H1 (cell line): ENCODE data around the gene RPP25L. TPM values are rescaled to one million over a fixed set of nuclear protein-coding genes. Genes with fewer than 3 reads are reported as not detected.

Experiments used
- CBX5 ChIP-seq: fragments of 300-800, 300-1000 bp; sonication (generic); IDR thresholded peaks from 2 replicates; pipeline ENCODE4 v1.7.1; 2016; ENCODE audit warnings: antibody characterized with exemption, low read length, low read depth
- KDM1A ChIP-seq: fragments of 200-600, 300-600 bp; sonication (generic); IDR thresholded peaks from 2 replicates; pipeline ENCODE4 v1.7.1; 2016; ENCODE audit warnings: mild to moderate bottlenecking, low read length, borderline replicate concordance
- POLR2AphosphoS5 ChIP-seq: IDR thresholded peaks from 2 replicates; pipeline ENCODE4 v1.6.1; 2011; ENCODE audit warnings: low read depth, low read length
- SAP30 ChIP-seq: fragments of 300-600 bp; sonication (generic); IDR thresholded peaks from 2 replicates; pipeline ENCODE4 v1.7.1; 2012; ENCODE audit warnings: low read length, moderate library complexity, mild to moderate bottlenecking, inconsistent platforms; ENCODE audit not compliant: insufficient read depth, insufficient replicate concordance
- SIRT6 ChIP-seq: IDR thresholded peaks from one replicate; pipeline ENCODE4 v1.7.1; 2012; ENCODE audit warnings: low read length, inconsistent platforms
- SP2 ChIP-seq: IDR thresholded peaks from 2 replicates; pipeline ENCODE4 v1.6.1; 2012; ENCODE audit warnings: mild to moderate bottlenecking, low read length, inconsistent platforms
- SP4 ChIP-seq: IDR thresholded peaks from 2 replicates; pipeline ENCODE4 v1.6.1; 2012; ENCODE audit warnings: low read length, inconsistent platforms
- SUZ12 ChIP-seq: fragments of 200-600 bp; sonication (generic); IDR thresholded peaks from 2 replicates; pipeline ENCODE4 v1.6.1; 2012; ENCODE audit warnings: mild to moderate bottlenecking, inconsistent platforms, low read length, moderate library complexity, mixed read lengths
- polyA plus RNA-seq, 7 experiments: library from polyadenylated mRNA; depleted of rRNA in 3 of 7; stranded (reverse) in 5 of 7; unstranded in 2 of 7; fragments of >200 nt in 5 of 7; fragments of 200-250 nt in 2 of 7; gene quantifications; 1 replicate in 5 of 7; 2 replicates in 1 of 7; 4 replicates in 1 of 7; pipeline versions ENCODE4 v1.2.1 to v1.2.3, GENCODE V29; 2011 to 2013; ENCODE audit warnings: missing spikeins in 2 of 7, mixed read lengths in 2 of 7
- total RNA-seq: library from RNA; stranded (reverse); fragmentation: NEBNext Ultra II Directional; extraction: Animal tissue kit (Norgen Biotek cat#: 25700); gene quantifications from 2 replicates; pipeline ENCODE4 v1.2.1, GENCODE V29; 2021
- TF ChIP-seq, protein P1 (sequence below): fragments of 300-600 bp; sonication (generic); IDR thresholded peaks from 2 replicates; pipeline ENCODE4 v1.7.1; 2012; ENCODE audit warnings: low read length, moderate library complexity, mild to moderate bottlenecking, inconsistent platforms; ENCODE audit not compliant: insufficient replicate concordance

The RPP25L gene
- total and polyA plus RNA-seq, 2 of the 8 experiments (the other 6 are each of a cell fraction or from before 2014, with no cell fraction given): 21.6 to 75.0 TPM

DNA sequence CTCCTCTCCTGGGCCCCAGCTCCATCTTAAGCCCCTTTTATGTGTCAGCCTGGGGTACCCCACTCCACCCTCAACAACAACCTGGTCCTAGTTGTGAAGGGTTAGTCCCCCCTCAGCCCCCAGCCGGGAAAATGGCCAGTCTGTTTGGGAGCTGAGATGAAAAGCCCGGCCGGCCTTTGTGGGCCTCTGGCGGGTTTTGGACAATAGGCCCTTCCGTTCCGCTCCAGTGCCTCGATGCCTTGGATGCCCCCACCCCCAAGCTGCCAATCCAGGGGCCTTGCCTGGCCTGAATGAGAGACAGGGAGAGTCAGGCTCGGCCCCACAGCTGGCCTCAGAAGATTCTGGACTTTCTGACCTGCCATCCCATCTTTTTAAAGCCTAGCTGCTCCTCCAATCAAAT is 31.5 kb downstream of the RPP25L start (continued):
- TF ChIP-seq KDM1A (no peak), SP4 (no peak), SIRT6 (no peak), POLR2AphosphoS5 (no peak), CBX5 (no peak), SUZ12 (no peak), SAP30 (no peak), SP2 (no peak)
- TF ChIP-seq, protein P1, sequence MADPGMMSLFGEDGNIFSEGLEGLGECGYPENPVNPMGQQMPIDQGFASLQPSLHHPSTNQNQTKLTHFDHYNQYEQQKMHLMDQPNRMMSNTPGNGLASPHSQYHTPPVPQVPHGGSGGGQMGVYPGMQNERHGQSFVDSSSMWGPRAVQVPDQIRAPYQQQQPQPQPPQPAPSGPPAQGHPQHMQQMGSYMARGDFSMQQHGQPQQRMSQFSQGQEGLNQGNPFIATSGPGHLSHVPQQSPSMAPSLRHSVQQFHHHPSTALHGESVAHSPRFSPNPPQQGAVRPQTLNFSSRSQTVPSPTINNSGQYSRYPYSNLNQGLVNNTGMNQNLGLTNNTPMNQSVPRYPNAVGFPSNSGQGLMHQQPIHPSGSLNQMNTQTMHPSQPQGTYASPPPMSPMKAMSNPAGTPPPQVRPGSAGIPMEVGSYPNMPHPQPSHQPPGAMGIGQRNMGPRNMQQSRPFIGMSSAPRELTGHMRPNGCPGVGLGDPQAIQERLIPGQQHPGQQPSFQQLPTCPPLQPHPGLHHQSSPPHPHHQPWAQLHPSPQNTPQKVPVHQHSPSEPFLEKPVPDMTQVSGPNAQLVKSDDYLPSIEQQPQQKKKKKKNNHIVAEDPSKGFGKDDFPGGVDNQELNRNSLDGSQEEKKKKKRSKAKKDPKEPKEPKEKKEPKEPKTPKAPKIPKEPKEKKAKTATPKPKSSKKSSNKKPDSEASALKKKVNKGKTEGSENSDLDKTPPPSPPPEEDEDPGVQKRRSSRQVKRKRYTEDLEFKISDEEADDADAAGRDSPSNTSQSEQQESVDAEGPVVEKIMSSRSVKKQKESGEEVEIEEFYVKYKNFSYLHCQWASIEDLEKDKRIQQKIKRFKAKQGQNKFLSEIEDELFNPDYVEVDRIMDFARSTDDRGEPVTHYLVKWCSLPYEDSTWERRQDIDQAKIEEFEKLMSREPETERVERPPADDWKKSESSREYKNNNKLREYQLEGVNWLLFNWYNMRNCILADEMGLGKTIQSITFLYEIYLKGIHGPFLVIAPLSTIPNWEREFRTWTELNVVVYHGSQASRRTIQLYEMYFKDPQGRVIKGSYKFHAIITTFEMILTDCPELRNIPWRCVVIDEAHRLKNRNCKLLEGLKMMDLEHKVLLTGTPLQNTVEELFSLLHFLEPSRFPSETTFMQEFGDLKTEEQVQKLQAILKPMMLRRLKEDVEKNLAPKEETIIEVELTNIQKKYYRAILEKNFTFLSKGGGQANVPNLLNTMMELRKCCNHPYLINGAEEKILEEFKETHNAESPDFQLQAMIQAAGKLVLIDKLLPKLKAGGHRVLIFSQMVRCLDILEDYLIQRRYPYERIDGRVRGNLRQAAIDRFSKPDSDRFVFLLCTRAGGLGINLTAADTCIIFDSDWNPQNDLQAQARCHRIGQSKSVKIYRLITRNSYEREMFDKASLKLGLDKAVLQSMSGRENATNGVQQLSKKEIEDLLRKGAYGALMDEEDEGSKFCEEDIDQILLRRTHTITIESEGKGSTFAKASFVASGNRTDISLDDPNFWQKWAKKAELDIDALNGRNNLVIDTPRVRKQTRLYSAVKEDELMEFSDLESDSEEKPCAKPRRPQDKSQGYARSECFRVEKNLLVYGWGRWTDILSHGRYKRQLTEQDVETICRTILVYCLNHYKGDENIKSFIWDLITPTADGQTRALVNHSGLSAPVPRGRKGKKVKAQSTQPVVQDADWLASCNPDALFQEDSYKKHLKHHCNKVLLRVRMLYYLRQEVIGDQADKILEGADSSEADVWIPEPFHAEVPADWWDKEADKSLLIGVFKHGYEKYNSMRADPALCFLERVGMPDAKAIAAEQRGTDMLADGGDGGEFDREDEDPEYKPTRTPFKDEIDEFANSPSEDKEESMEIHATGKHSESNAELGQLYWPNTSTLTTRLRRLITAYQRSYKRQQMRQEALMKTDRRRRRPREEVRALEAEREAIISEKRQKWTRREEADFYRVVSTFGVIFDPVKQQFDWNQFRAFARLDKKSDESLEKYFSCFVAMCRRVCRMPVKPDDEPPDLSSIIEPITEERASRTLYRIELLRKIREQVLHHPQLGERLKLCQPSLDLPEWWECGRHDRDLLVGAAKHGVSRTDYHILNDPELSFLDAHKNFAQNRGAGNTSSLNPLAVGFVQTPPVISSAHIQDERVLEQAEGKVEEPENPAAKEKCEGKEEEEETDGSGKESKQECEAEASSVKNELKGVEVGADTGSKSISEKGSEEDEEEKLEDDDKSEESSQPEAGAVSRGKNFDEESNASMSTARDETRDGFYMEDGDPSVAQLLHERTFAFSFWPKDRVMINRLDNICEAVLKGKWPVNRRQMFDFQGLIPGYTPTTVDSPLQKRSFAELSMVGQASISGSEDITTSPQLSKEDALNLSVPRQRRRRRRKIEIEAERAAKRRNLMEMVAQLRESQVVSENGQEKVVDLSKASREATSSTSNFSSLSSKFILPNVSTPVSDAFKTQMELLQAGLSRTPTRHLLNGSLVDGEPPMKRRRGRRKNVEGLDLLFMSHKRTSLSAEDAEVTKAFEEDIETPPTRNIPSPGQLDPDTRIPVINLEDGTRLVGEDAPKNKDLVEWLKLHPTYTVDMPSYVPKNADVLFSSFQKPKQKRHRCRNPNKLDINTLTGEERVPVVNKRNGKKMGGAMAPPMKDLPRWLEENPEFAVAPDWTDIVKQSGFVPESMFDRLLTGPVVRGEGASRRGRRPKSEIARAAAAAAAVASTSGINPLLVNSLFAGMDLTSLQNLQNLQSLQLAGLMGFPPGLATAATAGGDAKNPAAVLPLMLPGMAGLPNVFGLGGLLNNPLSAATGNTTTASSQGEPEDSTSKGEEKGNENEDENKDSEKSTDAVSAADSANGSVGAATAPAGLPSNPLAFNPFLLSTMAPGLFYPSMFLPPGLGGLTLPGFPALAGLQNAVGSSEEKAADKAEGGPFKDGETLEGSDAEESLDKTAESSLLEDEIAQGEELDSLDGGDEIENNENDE: no peak
